EH (cell line): ENCODE data around the gene HMGN4.

Experiments
- DNase-seq: peaks from one replicate; pipeline ENCODE4 v3.0.0-alpha.2; 2015; ENCODE audit warnings: low read depth

The HMGN4 gene

GRCh38 chr6:26578279-26578678, 40.1 kb downstream of the HMGN4 start:
- no peak for DNase-seq

- no peak for DNase-seq
Observed at GRCh38 chr6:26578741-26579140, 40.6 kb downstream of the HMGN4 start.

GRCh38 chr6:26581164-26581915, 43.2 kb downstream of the HMGN4 start:
- DNase-seq, result no peak

- no peak for DNase-seq
Observed at GRCh38 chr6:26588965-26589364, 50.8 kb downstream of the HMGN4 start.

- DNase-seq, result peak; percentile 20
Observed at GRCh38 chr6:26592649-26593048, 54.5 kb downstream of the HMGN4 start.

- DNase-seq, result no peak
Observed at GRCh38 chr6:26593278-26594130, 55.3 kb downstream of the HMGN4 start.

- DNase-seq, result no peak
Observed at GRCh38 chr6:26594131-26594498, 55.9 kb downstream of the HMGN4 start.

- peak; percentile 70 for DNase-seq
Observed at GRCh38 chr6:26594730-26595632, 56.8 kb downstream of the HMGN4 start.

- peak; percentile 90 for DNase-seq
Observed at GRCh38 chr6:26595669-26596269, 57.6 kb downstream of the HMGN4 start.
